ENCODE results near the gene AMY1C.
"Not testable (repeated sequence)": the region's sequence is repeated elsewhere in the genome, so short reads cannot be mapped to it uniquely, and the experiment has no call there.

The AMY1C gene

DNA sequence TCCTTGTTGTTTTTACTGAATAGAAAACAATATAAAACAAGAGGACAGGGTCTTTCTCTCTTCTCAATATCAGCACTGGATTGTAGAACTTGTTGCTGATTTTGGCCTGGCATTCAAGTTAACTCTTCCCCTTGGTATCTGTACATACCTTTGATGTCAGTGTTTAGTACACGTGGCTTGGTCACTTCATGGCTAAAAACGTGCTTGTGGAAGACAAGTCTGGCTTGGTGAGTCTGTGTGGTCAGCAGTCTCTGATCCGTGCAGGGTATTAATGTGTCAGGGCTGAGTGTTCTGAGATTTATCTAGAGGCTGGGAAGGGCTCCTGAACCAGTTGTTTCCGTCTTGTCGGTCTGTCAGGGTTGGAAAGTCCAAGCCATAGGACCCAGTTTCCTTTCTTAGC, at the start of gene AMY1C:
TSS of gene AMY1C (plus strand) at position 301 of the 400 bp plus-strand sequence. CDS start 572 bp downstream, outside the sequence.
- not testable (repeated sequence) for DNase-seq

DNA sequence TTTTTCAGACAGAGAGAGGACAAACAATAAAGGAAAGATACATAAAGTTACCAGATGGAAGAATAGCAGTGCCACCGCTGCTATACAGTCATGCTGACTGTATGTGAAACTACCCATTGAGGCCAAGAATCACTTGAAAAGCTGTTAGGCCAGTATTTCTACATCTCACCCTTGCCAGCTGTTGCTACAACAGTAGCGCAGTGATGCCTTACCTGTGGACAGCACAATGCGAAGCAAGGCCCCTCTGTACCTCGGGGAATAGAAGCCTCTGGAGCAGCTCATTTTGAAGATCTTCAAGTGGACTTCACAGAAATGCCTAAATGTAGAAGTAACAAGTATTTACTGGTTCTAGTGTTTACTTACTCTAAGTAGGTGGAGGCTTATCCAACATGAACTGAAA, 49.0 kb upstream of the AMY1C start:
- DNase-seq: not testable (repeated sequence)

DNA sequence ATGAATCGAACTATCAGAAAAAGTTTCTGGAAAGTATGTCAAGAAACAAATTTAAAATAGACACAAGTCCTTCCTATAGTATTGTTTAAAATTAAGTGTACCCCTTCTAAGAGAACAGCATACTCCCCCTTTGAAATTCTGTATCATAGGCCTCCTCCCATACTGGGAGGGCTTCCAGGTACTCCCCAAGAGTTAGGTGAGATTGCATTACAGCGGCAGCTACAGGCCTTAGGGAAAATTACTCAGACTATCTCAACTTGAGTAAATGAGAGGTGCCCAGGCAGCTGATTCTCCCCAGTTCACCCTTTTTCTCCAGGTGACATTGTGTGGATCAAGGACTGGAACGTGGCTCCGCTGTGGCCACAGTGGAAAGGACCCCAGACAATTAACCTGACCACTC, 48.4 kb upstream of the AMY1C start:
- not testable (repeated sequence) for DNase-seq

DNA sequence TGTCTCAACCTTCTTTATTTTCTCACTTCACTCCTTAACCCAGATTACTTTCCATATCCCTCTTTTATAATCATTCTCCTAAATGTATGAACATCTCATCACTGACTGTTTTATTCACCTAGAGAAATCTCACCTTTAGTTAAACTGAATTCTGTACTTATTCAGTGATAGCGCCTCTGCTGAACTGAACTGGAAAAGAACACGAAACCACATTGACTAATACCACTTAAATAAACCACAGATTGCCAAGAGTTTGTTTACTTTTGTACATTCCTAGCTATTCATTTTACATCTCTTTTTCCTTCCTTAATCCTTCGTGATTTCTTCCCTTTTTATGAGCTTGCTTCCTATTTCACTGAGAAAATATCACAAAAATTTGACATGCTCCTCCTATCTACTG, 42.0 kb upstream of the AMY1C start:
- not testable (repeated sequence) for DNase-seq

DNA sequence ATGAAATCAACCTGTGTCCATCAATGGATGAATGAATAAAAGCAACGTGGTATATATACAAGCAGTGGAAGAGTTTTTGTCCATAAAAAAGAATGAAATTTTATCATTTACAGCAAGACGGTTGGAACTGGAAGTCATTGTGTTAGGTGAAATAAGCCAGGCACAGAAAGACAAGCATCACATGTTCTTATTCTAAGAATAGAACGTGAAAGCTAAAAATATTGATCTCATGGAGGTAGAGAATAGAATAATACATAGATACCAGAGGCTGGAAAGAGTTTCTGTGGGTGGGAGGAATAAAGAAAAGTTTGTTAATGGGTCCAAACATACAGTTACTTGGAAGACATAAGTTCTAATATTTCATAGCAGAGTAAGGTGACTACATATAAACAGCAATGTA, 39.3 kb upstream of the AMY1C start:
- DNase-seq: not testable (repeated sequence)

DNA sequence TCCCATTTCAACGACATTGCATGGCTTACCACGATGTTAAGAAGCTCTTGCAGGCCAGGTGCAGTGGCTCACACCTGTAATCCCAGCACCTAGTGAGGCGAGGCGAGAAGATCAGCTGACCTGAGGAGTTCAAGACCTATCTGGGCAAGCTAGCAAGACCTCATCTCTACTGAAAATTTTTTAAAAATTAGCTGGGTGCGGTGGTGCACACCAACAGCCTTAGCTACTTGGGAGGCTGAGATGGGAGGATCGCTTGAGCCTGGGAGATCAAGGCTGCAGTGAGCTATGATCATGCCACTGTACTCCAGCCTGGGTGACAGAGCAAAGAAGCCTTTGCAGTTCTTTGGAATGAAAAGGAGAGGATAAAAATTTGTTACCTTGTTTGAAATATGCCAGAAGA, 32.3 kb upstream of the AMY1C start:
- not testable (repeated sequence) for DNase-seq

DNA sequence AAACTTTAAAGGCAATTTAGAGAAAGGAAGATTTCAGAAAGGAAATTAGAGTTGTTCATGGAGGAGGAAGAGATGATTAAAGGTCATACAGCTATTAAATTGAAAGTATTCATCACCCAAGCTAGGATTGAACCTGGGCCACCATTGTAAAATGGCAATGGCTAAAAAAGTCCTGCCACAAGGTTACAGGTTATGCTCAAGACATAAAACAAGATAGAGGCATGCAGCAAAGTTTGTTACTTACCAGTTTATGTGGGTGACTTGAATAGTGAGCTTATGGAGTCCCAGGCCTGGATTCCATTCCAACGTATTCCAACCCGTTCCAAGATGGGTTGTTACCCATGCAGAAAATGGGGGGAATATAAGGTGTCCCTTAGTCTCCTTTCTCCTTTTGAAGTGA, 28.2 kb upstream of the AMY1C start:
- not testable (repeated sequence) for DNase-seq

DNA sequence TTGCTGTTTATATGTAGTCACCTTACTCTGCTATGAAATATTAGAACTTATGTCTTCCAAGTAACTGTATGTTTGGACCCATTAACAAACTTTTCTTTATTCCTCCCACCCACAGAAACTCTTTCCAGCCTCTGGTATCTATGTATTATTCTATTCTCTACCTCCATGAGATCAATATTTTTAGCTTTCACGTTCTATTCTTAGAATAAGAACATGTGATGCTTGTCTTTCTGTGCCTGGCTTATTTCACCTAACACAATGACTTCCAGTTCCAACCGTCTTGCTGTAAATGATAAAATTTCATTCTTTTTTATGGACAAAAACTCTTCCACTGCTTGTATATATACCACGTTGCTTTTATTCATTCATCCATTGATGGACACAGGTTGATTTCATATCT, 14.4 kb upstream of the AMY1C start:
- not testable (repeated sequence) for DNase-seq

DNA sequence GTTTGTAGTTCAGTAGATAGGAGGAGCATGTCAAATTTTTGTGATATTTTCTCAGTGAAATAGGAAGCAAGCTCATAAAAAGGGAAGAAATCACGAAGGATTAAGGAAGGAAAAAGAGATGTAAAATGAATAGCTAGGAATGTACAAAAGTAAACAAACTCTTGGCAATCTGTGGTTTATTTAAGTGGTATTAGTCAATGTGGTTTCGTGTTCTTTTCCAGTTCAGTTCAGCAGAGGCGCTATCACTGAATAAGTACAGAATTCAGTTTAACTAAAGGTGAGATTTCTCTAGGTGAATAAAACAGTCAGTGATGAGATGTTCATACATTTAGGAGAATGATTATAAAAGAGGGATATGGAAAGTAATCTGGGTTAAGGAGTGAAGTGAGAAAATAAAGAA, 11.7 kb upstream of the AMY1C start:
- DNase-seq: not testable (repeated sequence)

DNA sequence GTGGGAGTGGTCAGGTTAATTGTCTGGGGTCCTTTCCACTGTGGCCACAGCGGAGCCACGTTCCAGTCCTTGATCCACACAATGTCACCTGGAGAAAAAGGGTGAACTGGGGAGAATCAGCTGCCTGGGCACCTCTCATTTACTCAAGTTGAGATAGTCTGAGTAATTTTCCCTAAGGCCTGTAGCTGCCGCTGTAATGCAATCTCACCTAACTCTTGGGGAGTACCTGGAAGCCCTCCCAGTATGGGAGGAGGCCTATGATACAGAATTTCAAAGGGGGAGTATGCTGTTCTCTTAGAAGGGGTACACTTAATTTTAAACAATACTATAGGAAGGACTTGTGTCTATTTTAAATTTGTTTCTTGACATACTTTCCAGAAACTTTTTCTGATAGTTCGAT, 5.2 kb upstream of the AMY1C start:
- DNase-seq: not testable (repeated sequence)

DNA sequence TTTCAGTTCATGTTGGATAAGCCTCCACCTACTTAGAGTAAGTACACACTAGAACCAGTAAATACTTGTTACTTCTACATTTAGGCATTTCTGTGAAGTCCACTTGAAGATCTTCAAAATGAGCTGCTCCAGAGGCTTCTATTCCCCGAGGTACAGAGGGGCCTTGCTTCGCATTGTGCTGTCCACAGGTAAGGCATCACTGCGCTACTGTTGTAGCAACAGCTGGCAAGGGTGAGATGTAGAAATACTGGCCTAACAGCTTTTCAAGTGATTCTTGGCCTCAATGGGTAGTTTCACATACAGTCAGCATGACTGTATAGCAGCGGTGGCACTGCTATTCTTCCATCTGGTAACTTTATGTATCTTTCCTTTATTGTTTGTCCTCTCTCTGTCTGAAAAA, 4.7 kb upstream of the AMY1C start:
- DNase-seq: not testable (repeated sequence)

DNA sequence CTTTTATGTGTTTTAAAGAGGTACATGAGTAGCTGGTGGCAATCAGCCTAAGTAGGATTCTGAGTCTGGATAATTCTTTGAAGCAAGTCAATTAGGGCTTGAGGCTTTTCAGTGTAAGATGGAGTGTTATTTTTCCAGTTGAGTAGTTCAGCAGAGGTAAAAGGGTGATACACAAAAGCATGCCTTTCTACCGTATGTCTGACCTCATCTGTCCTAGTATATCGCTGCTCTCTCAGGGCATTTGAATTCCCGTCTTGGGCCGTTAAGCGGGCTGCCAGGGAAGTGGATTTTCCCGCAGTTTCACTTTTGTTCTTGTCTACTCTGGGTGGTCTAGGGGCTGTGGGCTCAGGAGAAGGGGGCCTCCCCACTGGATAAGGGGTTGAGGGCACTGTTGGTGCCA, 1.4 kb upstream of the AMY1C start:
- not testable (repeated sequence) for DNase-seq

DNA sequence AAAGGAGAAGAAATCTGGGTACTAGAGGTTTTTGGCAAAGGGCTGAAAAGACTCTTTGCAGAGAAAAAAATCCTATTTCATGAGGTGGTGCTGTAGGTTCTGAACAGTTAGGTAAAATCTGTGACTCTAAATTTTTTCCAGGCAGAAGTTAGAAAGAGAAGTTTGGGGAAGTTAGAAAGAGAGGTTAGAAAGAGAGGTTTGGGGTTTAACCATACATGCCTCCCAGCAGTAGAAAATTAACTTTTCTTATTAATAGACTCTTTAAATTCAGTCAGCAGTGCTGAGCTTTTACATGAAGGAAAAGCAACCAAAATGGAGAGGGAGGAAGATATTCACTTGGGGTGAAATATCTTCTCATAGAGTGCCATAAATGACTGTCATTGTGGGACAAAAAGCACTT, 12.2 kb downstream of the AMY1C start:
- no peak for DNase-seq

DNA sequence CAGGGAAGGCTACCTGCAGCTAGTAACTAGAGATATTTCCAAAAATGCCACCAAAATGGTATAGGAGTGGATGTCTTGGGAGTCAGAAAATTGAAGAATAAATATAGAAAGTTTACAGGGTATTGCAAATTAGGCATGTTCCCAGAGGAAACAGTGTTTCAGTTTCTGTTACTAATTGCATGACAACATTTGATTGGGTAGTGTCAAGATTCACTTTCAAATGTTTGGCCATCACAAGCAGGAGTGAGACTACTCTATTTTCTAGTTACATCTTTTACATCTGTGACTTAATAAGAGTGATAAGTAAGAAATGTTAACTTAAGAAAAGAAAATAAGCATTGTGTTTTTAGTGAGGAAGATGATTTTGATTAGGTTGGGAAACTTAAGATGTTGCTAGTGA, 30.2 kb downstream of the AMY1C start:
- no peak for DNase-seq

DNA sequence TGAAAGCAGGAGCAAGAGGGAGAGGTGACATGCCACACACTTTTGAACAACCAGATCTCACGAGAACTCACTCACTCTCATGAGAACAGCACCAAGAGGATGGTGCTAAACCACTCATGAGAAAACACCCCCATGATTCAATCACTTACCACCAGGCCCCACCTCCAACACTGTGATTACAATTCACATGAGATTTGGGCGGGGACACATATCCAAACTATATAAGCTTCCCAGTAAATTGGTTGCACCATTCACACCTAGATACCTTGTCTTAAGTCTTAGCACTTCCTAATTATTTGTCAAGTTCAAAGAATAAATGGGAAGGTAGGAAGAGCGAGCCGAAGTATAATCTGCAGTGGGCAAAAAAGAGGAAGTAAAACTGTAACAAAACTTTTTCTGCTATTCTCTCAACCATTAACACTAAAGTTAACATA, 34.3 kb downstream of the AMY1C start:
- DNase-seq: no peak

DNA sequence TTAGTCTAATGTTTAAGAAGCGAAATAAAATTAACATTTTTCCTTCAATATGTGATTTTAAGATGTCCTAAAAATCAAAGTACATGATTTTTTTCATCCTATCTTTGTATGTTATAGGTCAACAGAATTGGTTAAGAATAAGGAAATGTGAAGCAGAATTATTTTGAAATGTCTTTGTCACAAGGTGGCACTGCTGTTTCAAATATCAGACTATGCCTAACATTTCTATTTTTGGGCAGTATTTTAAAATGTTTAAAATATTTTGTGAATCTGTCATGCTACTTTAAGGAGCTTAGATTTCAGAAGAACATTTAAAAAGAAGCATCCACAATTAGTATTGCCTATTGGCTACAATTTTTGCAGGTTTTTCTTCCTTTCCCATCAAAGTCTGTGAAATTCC, 38.7 kb downstream of the AMY1C start:
- no peak for DNase-seq

DNA sequence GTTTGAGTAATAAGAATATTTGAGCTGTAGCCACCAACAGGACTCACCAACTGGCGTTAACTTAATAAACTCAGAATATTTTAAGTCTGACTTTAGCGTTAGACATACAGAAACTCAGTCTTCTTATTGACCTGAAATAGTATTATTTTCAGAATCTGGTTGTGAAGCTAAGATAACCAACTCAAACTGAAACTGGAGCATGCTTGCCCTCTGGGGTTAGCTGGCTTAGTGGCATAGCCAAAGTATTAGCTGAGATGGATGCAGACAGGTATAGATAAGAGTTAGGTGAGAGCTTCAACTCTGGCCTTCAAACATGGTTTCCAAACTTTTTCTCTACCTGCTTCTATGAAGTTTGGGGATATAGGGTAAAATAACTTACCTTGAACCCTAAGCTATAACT, 40.5 kb downstream of the AMY1C start:
- DNase-seq: no peak
